A549 (cell line): ENCODE data around the gene HSD3B7.

Experiments
- CTCF ChIP-seq: fragments of >200 bp; sonication (Bioruptor Twin); formaldehyde crosslinking; IDR thresholded peaks from 3 replicates; pipeline ENCODE4 v1.5.1; 2016
- E2F6 ChIP-seq: IDR thresholded peaks from 2 replicates; pipeline ENCODE4 v1.6.1; 2012; ENCODE audit warnings: low read depth, borderline replicate concordance
- EP300 ChIP-seq, 2 experiments: fragments of >200 bp; sonication (Bioruptor Twin); formaldehyde crosslinking; IDR thresholded peaks; 2 replicates in 1 of 2; 3 replicates in 1 of 2; pipeline ENCODE4 v1.6.1; 2016 to 2017
- GATA3 ChIP-seq: IDR thresholded peaks from 2 replicates; pipeline ENCODE4 v1.6.1; 2012; ENCODE audit warnings: borderline replicate concordance
- HOXA7 ChIP-seq: fragments of 250-450 bp; sonication (Bioruptor Pico); IDR thresholded peaks from 2 replicates; pipeline ENCODE4 v1.5.0; 2020; ENCODE audit warnings: mild to moderate bottlenecking, moderate library complexity
- KDM1A ChIP-seq: fragments of 200-600 bp; sonication (generic); IDR thresholded peaks from 2 replicates; pipeline ENCODE4 v1.6.1; 2016; ENCODE audit warnings: low read depth, mild to moderate bottlenecking
- NR3C1 ChIP-seq: fragments of >200 bp; sonication (Bioruptor Twin); formaldehyde crosslinking; IDR thresholded peaks from 3 replicates; pipeline ENCODE4 v1.6.1; 2017
- POLR2A ChIP-seq: IDR thresholded peaks from 2 replicates; pipeline ENCODE4 v1.6.1; 2012; ENCODE audit warnings: mild to moderate bottlenecking, low read length
- RAD21 ChIP-seq, 2 experiments: fragments of >200 bp in 1 of 2; sonication (Bioruptor Twin) in 1 of 2; formaldehyde crosslinking in 1 of 2; IDR thresholded peaks in 1 of 2; conservative IDR thresholded peaks in 1 of 2; 2 replicates in 1 of 2; 3 replicates in 1 of 2; pipeline ENCODE4 v1.6.1; 2012 to 2018; ENCODE audit warnings: inconsistent platforms in 1 of 2
- SMC3 ChIP-seq: fragments of >200 bp; sonication (Bioruptor Twin); formaldehyde crosslinking; IDR thresholded peaks from 3 replicates; pipeline ENCODE4 v1.6.1; 2018; ENCODE audit warnings: inconsistent platforms
- SREBF2 ChIP-seq: fragments of 450-650 bp; IDR thresholded peaks from 2 replicates; pipeline ENCODE4 v1.6.1; 2014; ENCODE audit warnings: mild to moderate bottlenecking, moderate library complexity
- TP53 ChIP-seq: fragments of 250-450 bp; sonication (Bioruptor Pico); IDR thresholded peaks from 2 replicates; pipeline ENCODE4 v1.5.0; 2021; ENCODE audit warnings: mild to moderate bottlenecking, moderate library complexity

GRCh38 chr16:30980434-30980833 is 4.6 kb upstream of the HSD3B7 start:
- no peak for TF ChIP-seq GATA3
- no peak for TF ChIP-seq SMC3
- TF ChIP-seq CTCF: no peak
- TF ChIP-seq EP300 (IDR thresholded peaks at IDR 0.05): no peak
- TF ChIP-seq NR3C1: no peak
- no peak for TF ChIP-seq POLR2A
- no peak for TF ChIP-seq E2F6
- TF ChIP-seq HOXA7: no peak
- no peak for TF ChIP-seq RAD21 (conservative IDR thresholded peaks at IDR 0.05 in 1 of 2, IDR thresholded peaks at IDR 0.05 in 1 of 2)
- no peak for TF ChIP-seq TP53
- no peak for TF ChIP-seq SREBF2
- no peak for TF ChIP-seq KDM1A
